Loucy (cell line): ENCODE data around the gene TPSB2.

Experiments used
- EZH2phosphoT487 ChIP-seq: fragments of 200-600 bp; IDR thresholded peaks from 2 replicates; pipeline ENCODE4 v1.6.1; 2018; ENCODE audit warnings: antibody characterized with exemption, mild to moderate bottlenecking, moderate library complexity, borderline replicate concordance
- TF ChIP-seq, protein P1 (sequence below): fragments of 200-600 bp; sonication (generic); conservative IDR thresholded peaks from 2 replicates; pipeline ENCODE4 v1.5.1; 2014; ENCODE audit warnings: mild to moderate bottlenecking, antibody characterized with exemption, low read length

DNA sequence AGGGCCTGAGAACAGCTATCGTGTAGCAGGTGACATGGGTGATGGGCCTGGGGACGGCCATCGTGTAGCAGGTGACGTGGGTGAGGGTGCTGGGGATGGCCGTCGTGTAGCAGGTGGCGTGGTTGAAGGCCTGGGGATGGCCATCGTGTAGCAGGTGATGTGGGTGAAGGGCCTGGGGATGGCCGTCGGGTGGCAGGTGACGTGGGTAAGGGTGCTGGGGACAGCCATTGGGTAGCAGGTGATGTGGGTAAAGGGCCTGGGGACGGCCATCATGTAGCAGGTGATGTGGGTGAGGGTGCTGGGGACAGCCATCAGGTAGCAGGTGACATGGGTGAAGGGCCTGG, 41.4 kb upstream of the TPSB2 start:
- TF ChIP-seq EZH2phosphoT487 = no peak
- TF ChIP-seq, protein P1, sequence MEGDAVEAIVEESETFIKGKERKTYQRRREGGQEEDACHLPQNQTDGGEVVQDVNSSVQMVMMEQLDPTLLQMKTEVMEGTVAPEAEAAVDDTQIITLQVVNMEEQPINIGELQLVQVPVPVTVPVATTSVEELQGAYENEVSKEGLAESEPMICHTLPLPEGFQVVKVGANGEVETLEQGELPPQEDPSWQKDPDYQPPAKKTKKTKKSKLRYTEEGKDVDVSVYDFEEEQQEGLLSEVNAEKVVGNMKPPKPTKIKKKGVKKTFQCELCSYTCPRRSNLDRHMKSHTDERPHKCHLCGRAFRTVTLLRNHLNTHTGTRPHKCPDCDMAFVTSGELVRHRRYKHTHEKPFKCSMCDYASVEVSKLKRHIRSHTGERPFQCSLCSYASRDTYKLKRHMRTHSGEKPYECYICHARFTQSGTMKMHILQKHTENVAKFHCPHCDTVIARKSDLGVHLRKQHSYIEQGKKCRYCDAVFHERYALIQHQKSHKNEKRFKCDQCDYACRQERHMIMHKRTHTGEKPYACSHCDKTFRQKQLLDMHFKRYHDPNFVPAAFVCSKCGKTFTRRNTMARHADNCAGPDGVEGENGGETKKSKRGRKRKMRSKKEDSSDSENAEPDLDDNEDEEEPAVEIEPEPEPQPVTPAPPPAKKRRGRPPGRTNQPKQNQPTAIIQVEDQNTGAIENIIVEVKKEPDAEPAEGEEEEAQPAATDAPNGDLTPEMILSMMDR = no peak
